ENCODE data around the gene ACTR10. TPM values are rescaled to one million over a fixed set of nuclear protein-coding genes. Genes with fewer than 3 reads are reported as not detected.

ACTR10 gene
- total RNA-seq: 10 to 100 TPM; 30.3 to 36.5 TPM

DNA sequence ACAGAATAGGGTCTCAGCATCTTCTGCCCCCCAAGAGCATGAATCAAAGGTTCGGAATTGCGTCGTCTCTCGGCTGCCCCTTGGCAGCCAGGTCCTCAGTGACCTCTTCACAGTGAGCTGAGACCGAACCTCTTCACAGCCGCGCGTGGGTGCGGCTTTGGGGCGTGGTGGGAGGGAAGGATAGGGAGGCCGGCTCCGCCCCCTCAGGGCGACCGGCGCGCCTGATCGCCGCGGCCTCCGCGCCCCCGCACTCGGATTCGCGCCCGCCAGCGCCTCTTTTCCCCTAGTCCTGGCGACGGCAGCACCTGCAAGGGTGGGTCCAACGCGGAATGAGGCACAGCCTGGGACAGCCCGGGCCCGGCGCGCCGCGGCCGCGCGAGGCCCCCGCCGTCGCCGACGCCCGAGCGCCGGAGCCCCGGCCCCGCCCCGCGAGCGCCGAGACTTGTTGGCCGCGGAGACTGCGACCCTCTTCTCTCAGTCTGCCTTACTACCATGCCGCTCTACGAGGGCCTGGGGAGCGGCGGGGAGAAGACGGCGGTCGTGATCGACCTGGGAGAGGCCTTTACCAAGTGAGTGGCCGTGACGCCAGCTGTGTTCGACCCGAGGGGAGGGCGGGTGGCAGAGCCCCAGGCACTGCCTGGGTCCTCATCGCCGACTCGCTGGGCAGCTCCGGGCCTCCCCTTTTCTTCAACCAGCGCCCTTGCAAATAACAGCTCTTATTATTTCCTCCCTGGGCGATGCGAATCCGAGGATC, at the start of gene ACTR10:
TSS of gene ACTR10 (plus strand) at position 424 of the 754 bp plus-strand sequence. CDS start at position 493, 69 bp downstream.
- H3K36me3 Mint-ChIP-seq (ENCODE audit: low read depth): peaks cover 6% of the 10 kb centered on the region
- H3K27me3 Mint-ChIP-seq: no peaks in the 10 kb centered on the region
- intact Hi-C loops (cut with micrococcal nuclease): loop anchor here (5.0 kb wide), 1 partner anchor 42 kb away; the partner anchor contains the start of gene PSMA3
- peak within 1 kb of the TSS; percentile 93 for H3K27ac Mint-ChIP-seq
- H3K9me3 Mint-ChIP-seq: no peaks in the 10 kb centered on the region
- H3K4me1 Mint-ChIP-seq (ENCODE audit: low read depth): peaks cover 28% of the 10 kb centered on the region
- peak within 1 kb of the TSS; percentile 93 for H3K4me3 Mint-ChIP-seq
- CTCF ChIA-PET: interaction anchor here (1.2 to 1.6 kb wide), 2 partner anchors 18 to 40 kb away, joined by 3 to 4 read pairs; no protein-coding TSS in a partner anchor
- ATAC-seq: peak; percentile 93
- POLR2A ChIA-PET: interaction anchor here (0.7 to 1.7 kb wide), 8 partner anchors 9 to 228 kb away, joined by 3 to 5 read pairs (median 3); partner anchors contain the start of genes KIAA0586, PSMA3 and TIMM9
- TF ChIP-seq, protein P1, sequence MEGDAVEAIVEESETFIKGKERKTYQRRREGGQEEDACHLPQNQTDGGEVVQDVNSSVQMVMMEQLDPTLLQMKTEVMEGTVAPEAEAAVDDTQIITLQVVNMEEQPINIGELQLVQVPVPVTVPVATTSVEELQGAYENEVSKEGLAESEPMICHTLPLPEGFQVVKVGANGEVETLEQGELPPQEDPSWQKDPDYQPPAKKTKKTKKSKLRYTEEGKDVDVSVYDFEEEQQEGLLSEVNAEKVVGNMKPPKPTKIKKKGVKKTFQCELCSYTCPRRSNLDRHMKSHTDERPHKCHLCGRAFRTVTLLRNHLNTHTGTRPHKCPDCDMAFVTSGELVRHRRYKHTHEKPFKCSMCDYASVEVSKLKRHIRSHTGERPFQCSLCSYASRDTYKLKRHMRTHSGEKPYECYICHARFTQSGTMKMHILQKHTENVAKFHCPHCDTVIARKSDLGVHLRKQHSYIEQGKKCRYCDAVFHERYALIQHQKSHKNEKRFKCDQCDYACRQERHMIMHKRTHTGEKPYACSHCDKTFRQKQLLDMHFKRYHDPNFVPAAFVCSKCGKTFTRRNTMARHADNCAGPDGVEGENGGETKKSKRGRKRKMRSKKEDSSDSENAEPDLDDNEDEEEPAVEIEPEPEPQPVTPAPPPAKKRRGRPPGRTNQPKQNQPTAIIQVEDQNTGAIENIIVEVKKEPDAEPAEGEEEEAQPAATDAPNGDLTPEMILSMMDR (IDR thresholded peaks at IDR 0.05): no peak
- DNase-seq: peak; percentile 93

DNA sequence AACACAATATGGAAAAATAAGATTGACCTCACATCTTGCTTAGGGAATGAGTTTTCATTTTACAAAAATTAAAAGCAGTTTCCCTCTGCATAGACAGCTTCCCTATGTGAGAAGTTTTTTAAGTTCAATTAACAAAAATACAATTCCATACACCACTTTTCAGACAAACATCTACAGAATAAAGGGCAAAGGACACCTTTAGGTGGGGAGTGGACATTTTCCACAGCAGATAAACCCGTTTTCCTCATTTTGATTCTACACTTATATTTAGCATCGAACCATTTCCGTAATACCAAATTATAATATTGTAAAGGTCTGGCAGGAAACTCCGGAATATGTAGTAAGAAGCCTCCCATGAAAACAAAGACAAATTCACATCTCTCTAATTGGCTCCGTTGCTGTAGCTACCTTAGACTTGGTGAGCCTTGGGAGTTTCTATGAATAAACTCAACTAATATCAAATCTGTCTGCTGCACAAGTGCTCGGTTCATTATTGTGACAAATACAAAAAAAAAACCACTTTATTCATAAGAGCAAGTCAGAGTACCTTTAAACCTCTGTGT, 49.6 kb upstream of the ACTR10 start:
- H3K9me3 Mint-ChIP-seq: no peaks in the 10 kb centered on the region
- H3K27ac Mint-ChIP-seq: no peak overlapping the region
- no peak for ATAC-seq
- intact Hi-C loops (cut with micrococcal nuclease): no loop called here
- POLR2A ChIA-PET: interaction anchor here (0.7 kb wide), 1 partner anchor 199 kb away, joined by 3 read pairs; no protein-coding TSS in a partner anchor
- TF ChIP-seq, protein P1 (IDR thresholded peaks at IDR 0.05): no peak
- H3K27me3 Mint-ChIP-seq: peaks cover 45% of the 10 kb centered on the region
- H3K4me3 Mint-ChIP-seq: no peak overlapping the region
- CTCF ChIA-PET: interaction anchor here (1.1 kb wide), 2 partner anchors 17 to 42 kb away, joined by 3 read pairs; no protein-coding TSS in a partner anchor
- no peaks in the 10 kb centered on the region for H3K36me3 Mint-ChIP-seq (ENCODE audit: low read depth)
- H3K4me1 Mint-ChIP-seq (ENCODE audit: low read depth): peaks cover 12% of the 10 kb centered on the region
- no peak for DNase-seq

DNA sequence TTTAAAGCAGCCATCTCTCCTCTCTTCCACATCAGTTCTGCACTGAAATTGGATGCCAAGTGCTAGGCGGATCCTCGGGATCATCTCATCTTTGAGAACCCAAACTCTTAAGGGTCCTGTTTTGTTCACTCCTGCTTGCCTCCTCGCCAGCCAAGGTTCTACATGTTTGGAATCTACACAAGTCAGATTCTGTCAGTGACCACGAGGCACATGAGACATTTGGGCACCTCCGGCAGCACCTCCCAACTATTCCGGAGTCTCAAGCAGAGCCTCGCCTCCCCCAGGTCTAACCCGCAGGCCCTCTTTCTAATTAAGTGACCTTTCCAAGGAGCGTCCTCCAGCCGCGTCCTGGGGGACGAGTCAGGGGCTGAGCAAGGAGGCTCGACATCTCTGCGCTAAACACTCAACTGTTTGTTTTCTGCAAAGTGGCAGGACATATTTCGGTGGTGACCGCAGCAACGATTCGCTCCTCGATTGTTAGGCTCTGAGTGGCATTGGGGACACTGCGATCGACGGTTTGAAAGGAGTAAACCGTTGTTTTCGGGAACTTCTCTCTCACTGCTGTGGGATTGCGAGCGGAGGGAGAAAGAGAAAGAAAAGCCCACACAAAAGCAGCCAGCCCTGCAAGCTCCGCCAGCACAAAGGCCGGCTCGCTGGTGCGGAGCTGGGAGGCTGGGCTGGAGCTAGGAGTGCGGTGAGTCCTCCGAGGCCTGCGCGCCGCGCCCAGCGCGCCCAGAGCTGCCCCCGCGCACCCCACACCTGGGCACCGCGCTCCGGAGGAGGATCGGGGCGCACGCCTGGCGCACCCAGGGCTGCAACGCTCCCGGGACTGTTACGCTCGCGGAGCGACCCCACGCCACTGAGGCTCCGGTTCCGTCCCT, 48.6 kb upstream of the ACTR10 start:
- ATAC-seq: peak; percentile 60
- ChIA-PET CTCF (interaction anchor here (1.6 kb wide), 1 partner anchor 15 kb away, joined by 9 read pairs; no protein-coding TSS in a partner anchor), POLR2A (no interaction called here)
- peaks cover 46% of the 10 kb centered on the region for H3K27me3 Mint-ChIP-seq
- H3K9me3 Mint-ChIP-seq: no peaks in the 10 kb centered on the region
- TF ChIP-seq, protein P1 (IDR thresholded peaks at IDR 0.05): no peak
- peaks cover 12% of the 10 kb centered on the region for H3K4me1 Mint-ChIP-seq (ENCODE audit: low read depth)
- intact Hi-C loops (cut with micrococcal nuclease): no loop called here
- peak overlapping the region; percentile 66 for H3K4me3 Mint-ChIP-seq
- H3K36me3 Mint-ChIP-seq (ENCODE audit: low read depth): no peaks in the 10 kb centered on the region
- peak; percentile 7 for DNase-seq
- no peak overlapping the region for H3K27ac Mint-ChIP-seq

DNA sequence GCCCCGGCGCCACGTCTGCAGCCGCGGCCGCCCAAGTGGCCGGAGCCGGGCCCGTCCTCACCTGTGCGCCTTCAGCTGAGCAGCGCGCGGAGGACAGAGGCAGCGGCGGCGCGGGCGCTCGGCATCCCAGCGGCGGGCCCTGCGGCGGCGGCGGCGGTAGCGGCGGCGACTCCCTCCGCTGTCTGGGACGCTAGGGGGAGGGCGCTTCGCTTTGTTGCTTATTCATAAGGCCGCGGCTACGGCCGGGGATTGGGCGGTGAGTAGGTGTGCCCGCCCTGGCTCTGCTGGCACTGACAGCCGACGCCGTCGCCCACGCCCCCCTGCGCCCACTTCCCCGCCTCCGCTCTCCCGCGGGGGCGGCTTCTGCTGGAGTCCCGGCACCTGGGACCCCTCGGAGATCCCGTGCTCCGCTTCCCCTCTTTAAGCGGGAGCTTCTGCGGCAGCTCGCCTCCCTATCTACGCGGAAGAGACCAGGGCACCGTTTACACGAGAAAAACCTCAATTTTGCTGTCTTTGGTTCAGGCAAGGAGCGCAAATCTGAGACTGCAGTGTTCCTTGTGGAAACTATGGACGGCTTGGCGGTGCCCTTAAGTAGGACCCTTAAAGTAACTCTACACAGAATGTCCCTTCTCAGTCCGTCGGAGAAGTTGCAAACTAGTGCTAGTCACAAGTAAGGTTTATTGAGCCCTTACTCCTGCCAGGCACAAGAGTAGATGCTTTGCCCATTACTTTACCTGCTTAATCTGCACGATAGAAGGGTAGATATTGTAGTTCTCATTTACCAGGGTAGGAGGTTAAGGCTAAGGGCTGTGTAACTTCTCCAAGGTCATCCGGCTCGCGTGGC, 47.7 kb upstream of the ACTR10 start, which contains the start of gene ARMH4:
TSS of gene ARMH4 (minus strand) at position 200 of the 844 bp plus-strand sequence. CDS start 12,855 bp downstream, outside the sequence.
- H3K27me3 Mint-ChIP-seq: peaks cover 48% of the 10 kb centered on the region
- intact Hi-C loops (cut with micrococcal nuclease): no loop called here
- POLR2A ChIA-PET: no interaction called here
- ATAC-seq: peak; percentile 91
- H3K9me3 Mint-ChIP-seq: no peaks in the 10 kb centered on the region
- peak within 1 kb of the TSS; percentile 66 for H3K4me3 Mint-ChIP-seq
- no peak within 1 kb of the TSS for H3K27ac Mint-ChIP-seq
- DNase-seq: peak; percentile 73
- CTCF ChIA-PET: interaction anchor here (1.6 kb wide), 1 partner anchor 14 kb away, joined by 9 read pairs; no protein-coding TSS in a partner anchor
- peaks cover 12% of the 10 kb centered on the region for H3K4me1 Mint-ChIP-seq (ENCODE audit: low read depth)
- H3K36me3 Mint-ChIP-seq (ENCODE audit: low read depth): no peaks in the 10 kb centered on the region
- TF ChIP-seq, protein P1 (IDR thresholded peaks at IDR 0.05): peak; percentile 15

Data from activated CD8-positive, alpha-beta T cell treated with anti-CD3 and anti-CD28 coated beads for 36 hours (primary cell).